OCI-LY7 (cell line): ENCODE results near the gene CDADC1. TPM values are rescaled to one million over a fixed set of nuclear protein-coding genes. Genes with fewer than 3 reads are reported as not detected.

Experiments used
- BruUV-seq: library from RNA; stranded (reverse); fragments of 400-500 nt; replicated peaks from 2 replicates; lab custom pipeline; 2021; lab: Mats Ljungman, UMichigan
- CTCF ChIA-PET: fragments of 300-600 bp; sonication (Branson Sonifier 250); formaldehyde crosslinking; loops from one replicate; lab custom pipeline; 2022; ENCODE audit warnings: antibody characterized with exemption; ENCODE audit not compliant: unreplicated experiment; lab: Charles Lee
- POLR2A ChIA-PET: fragments of 300-600 bp; sonication (Branson Sonifier 250); formaldehyde crosslinking; loops from one replicate; lab custom pipeline; 2022; ENCODE audit warnings: antibody characterized with exemption; lab: Charles Lee
- DNase-seq: peaks from one replicate; pipeline ENCODE4 v3.0.0-alpha.2; 2015; ENCODE audit warnings: low spot score
- H2AFZ ChIP-seq: fragments of 200-600 bp; sonication (generic), shearing (Covaris generic); 2 replicates; pipeline ENCODE4 v1.6.1; 2014; ENCODE audit warnings: mild to moderate bottlenecking, antibody characterized with exemption, low read length, moderate library complexity
- H3K27ac ChIP-seq: fragments of 200-600 bp; sonication (generic); 2 replicates; pipeline ENCODE4 v1.5.1; 2014; ENCODE audit warnings: mixed run types, low read depth, mild to moderate bottlenecking, moderate library complexity, low read length, inconsistent platforms; ENCODE audit not compliant: poor library complexity, severe bottlenecking
- H3K36me3 ChIP-seq: fragments of 200-600 bp; sonication (generic); 2 replicates; pipeline ENCODE4 v1.6.1; 2014; ENCODE audit warnings: mild to moderate bottlenecking, antibody characterized with exemption, low read length, moderate library complexity, mixed read lengths; ENCODE audit not compliant: insufficient read depth
- H3K4me1 ChIP-seq: fragments of 200-600 bp; sonication (generic); 2 replicates; pipeline ENCODE4 v1.5.1; 2014; ENCODE audit warnings: mild to moderate bottlenecking, low read length; ENCODE audit not compliant: insufficient read depth, poor library complexity, severe bottlenecking
- H3K4me2 ChIP-seq: fragments of 200-600 bp; sonication (generic); 2 replicates; pipeline ENCODE4 v1.6.1; 2014; ENCODE audit warnings: mild to moderate bottlenecking, low read length
- H3K4me3 ChIP-seq: fragments of 200-600 bp; sonication (generic); 2 replicates; pipeline ENCODE4 v1.5.1; 2014; ENCODE audit warnings: mild to moderate bottlenecking, low read depth, low read length; ENCODE audit not compliant: poor library complexity, severe bottlenecking
- H3K79me2 ChIP-seq: fragments of 200-600 bp; sonication (generic); 2 replicates; pipeline ENCODE4 v1.6.1; 2016; ENCODE audit warnings: low read depth, mild to moderate bottlenecking, low read length, moderate library complexity, mixed read lengths; ENCODE audit not compliant: insufficient read depth
- H3K9me2 ChIP-seq: fragments of 200-600 bp; sonication (generic); 2 replicates; pipeline ENCODE4 v1.6.1; 2016; ENCODE audit warnings: mild to moderate bottlenecking, low read length, mixed read lengths; ENCODE audit not compliant: insufficient read depth
- H3K9me3 ChIP-seq: fragments of 200-600 bp; sonication (generic); 2 replicates; pipeline ENCODE4 v1.6.1; 2014; ENCODE audit warnings: mild to moderate bottlenecking, mixed run types, low read length, mixed read lengths
- H4K20me1 ChIP-seq: fragments of 200-600 bp; sonication (generic); 2 replicates; pipeline ENCODE4 v1.6.1; 2014; ENCODE audit warnings: mild to moderate bottlenecking, antibody characterized with exemption, low read length, moderate library complexity, mixed read lengths; ENCODE audit not compliant: insufficient read depth
- CTCF ChIP-seq: fragments of 200-600 bp; sonication (generic); conservative IDR thresholded peaks from 2 replicates; pipeline ENCODE4 v1.5.1; 2014; ENCODE audit warnings: mild to moderate bottlenecking, antibody characterized with exemption, low read length, moderate library complexity, mixed read lengths
- EZH2phosphoT487 ChIP-seq: fragments of 200-600 bp; sonication (generic); IDR thresholded peaks from 2 replicates; pipeline ENCODE4 v1.6.1; 2018; ENCODE audit warnings: low read depth, borderline replicate concordance, mild to moderate bottlenecking, mixed run types, antibody characterized with exemption, low read length, moderate library complexity, mixed read lengths
- intact Hi-C: fragments of 100-400 bp; cut with micrococcal nuclease; formaldehyde crosslinking; loops from one replicate; pipeline ENCODE4 v1.10.0; 2022; ENCODE audit not compliant: unreplicated experiment
- total RNA-seq, 2 experiments: library from RNA; depleted of rRNA in 1 of 2; stranded (reverse); fragments of >200 nt in 1 of 2; shearing (Covaris generic) in 1 of 2; gene quantifications; 2 replicates each; pipeline ENCODE4 v1.2.3, GENCODE V29; 2014 to 2022

CDADC1 gene
- total RNA-seq, 2 experiments from 2014 or later = 9.1 to 12.5 TPM

DNA sequence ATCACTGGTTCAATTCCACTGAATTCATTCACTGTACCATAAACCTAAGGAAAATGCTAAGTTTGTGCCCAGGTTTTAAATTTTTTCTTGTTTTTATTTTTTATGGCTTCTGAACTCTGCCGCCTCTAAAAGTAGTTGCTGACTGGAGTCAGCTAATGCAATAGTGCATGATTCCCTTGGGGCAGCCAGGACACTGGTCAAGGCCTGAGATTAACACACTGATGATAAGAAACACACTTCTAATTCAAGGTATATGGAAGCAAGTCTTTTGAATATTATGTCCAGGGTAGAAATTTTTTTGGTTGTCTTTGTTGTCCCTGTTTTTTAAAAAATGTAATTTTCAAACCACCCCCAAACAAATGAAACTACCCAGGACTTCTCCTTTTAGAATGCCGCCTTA lies 72.2 kb downstream of the CDADC1 start:
- H3K4me1 ChIP-seq = peaks cover 25% of the 10 kb centered on the region
- TF ChIP-seq CTCF = no peak
- TF ChIP-seq EZH2phosphoT487 = no peak
- no peaks in the 10 kb centered on the region for H3K9me2 ChIP-seq
- H3K4me2 ChIP-seq = peak overlapping the region; percentile 54
- ChIA-PET CTCF (no interaction called here), POLR2A (interaction anchor here (0.7 kb wide), 3 partner anchors 14 to 560 kb away, joined by 3 to 4 read pairs (median 3); no protein-coding TSS in a partner anchor)
- H4K20me1 ChIP-seq = no peaks in the 10 kb centered on the region
- no TSS peak for BruUV-seq
- H3K36me3 ChIP-seq = peaks cover 45% of the 10 kb centered on the region
- H3K4me3 ChIP-seq = peak overlapping the region; percentile 7
- intact Hi-C loops = no loop called here
- H2AFZ ChIP-seq = peak overlapping the region; percentile 23; the same call in 1 of the 2 replicates
- no peaks in the 10 kb centered on the region for H3K9me3 ChIP-seq
- peak; percentile 44 for DNase-seq
- peak overlapping the region; percentile 42 for H3K27ac ChIP-seq
- no peaks in the 10 kb centered on the region for H3K79me2 ChIP-seq

GRCh38 chr13:49320975-49321374 lies 73.2 kb downstream of the CDADC1 start:
- Histone ChIP-seq H3K4me1 (peaks cover 25% of the 10 kb centered on the region), H3K9me2 (no peaks in the 10 kb centered on the region), H2AFZ (peak overlapping the region; percentile 23; the same call in 1 of the 2 replicates), H3K9me3 (no peaks in the 10 kb centered on the region), H3K79me2 (no peaks in the 10 kb centered on the region), H3K4me2 (peak overlapping the region; percentile 54), H3K4me3 (peak overlapping the region; percentile 1), H4K20me1 (no peaks in the 10 kb centered on the region), H3K36me3 (peaks cover 45% of the 10 kb centered on the region), H3K27ac (peak overlapping the region; percentile 42)
- ChIA-PET CTCF (no interaction called here), POLR2A (interaction anchor here (1.1 to 1.2 kb wide), 2 partner anchors 15 to 46 kb away, joined by 3 to 5 read pairs; no protein-coding TSS in a partner anchor)
- intact Hi-C loops = no loop called here
- no peak for TF ChIP-seq CTCF
- TF ChIP-seq EZH2phosphoT487 = no peak
- DNase-seq = no peak
- BruUV-seq = no TSS peak

GRCh38 chr13:49322702-49323101 lies 75.0 kb downstream of the CDADC1 start:
- H3K79me2 ChIP-seq = no peaks in the 10 kb centered on the region
- intact Hi-C loops = no loop called here
- H3K36me3 ChIP-seq = peaks cover 45% of the 10 kb centered on the region
- peaks cover 25% of the 10 kb centered on the region for H3K4me1 ChIP-seq
- H2AFZ ChIP-seq = no peak overlapping the region
- no peak for DNase-seq
- H3K4me2 ChIP-seq = no peak overlapping the region
- ChIA-PET POLR2A (interaction anchor here (0.7 to 2.4 kb wide), 4 partner anchors 9 to 45 kb away, joined by 3 to 12 read pairs (median 6); no protein-coding TSS in a partner anchor), CTCF (no interaction called here)
- H3K27ac ChIP-seq = no peak overlapping the region
- H3K4me3 ChIP-seq = no peak overlapping the region
- TF ChIP-seq CTCF (no peak), EZH2phosphoT487 (no peak)
- H3K9me3 ChIP-seq = no peaks in the 10 kb centered on the region
- no peaks in the 10 kb centered on the region for H3K9me2 ChIP-seq
- no peaks in the 10 kb centered on the region for H4K20me1 ChIP-seq
- no TSS peak for BruUV-seq
